Adipocyte (in vitro differentiated cells): ENCODE results near the gene AGBL4.

ENCODE experiments used
- DNase-seq: peaks from one replicate; pipeline ENCODE4 v3.0.0-alpha.2; 2015; ENCODE audit warnings: low read depth
- H3K27me3 ChIP-seq: replicated peaks from 2 replicates; pipeline ENCODE4 v1.7.0; 2013; ENCODE audit warnings: mild to moderate bottlenecking, low read length, moderate library complexity; ENCODE audit not compliant: control insufficient read depth, insufficient read depth
- H3K36me3 ChIP-seq: 2 replicates; pipeline ENCODE4 v1.7.0; 2013; ENCODE audit warnings: low read length, mild to moderate bottlenecking, moderate library complexity; ENCODE audit not compliant: control insufficient read depth, insufficient read depth, severe bottlenecking
- H3K4me1 ChIP-seq: 2 replicates; pipeline ENCODE4 v1.7.0; 2013; ENCODE audit warnings: mild to moderate bottlenecking, low read length, moderate library complexity; ENCODE audit not compliant: control insufficient read depth, insufficient read depth
- H3K4me3 ChIP-seq: 2 replicates; pipeline ENCODE4 v1.7.0; 2013; ENCODE audit warnings: mild to moderate bottlenecking, low read length, moderate library complexity
- H3K9ac ChIP-seq: 2 replicates; pipeline ENCODE4 v1.7.0; 2013; ENCODE audit warnings: mild to moderate bottlenecking, low read length, moderate library complexity
- H3K9me3 ChIP-seq: 2 replicates; pipeline ENCODE4 v1.7.0; 2013; ENCODE audit warnings: mild to moderate bottlenecking, low read length, moderate library complexity; ENCODE audit not compliant: control insufficient read depth

AGBL4 gene

DNA sequence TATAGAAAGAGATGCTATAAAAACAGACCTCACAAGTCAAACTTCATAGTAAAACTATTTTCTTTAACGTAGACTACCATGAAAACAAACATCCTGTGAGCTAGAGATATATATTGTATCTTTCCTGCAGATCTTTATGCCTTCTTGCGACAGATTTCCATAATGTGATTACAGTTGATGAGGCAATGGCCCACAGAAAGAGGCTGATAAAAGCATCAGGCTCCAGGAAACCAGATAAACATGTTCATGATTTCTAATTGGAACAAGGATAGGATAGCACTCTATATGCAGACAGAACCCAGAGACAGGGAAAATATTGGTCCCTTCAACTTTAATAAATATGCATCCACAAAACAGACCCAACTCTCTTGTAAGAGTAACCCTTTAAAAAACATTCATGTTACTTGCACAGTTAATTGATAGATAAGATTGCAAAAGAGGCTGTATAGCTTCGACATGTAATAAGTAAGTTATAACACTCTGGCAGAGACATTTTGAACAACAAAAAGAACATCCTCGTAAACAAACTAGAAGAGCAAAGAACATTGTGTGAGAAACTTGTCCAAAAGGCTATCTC lies 329.4 kb downstream of the AGBL4 start:
- no peaks in the 10 kb centered on the region for H3K4me1 ChIP-seq
- H3K9me3 ChIP-seq = no peaks in the 10 kb centered on the region
- H3K9ac ChIP-seq = no peak overlapping the region
- H3K36me3 ChIP-seq = no peaks in the 10 kb centered on the region
- no peaks in the 10 kb centered on the region for H3K27me3 ChIP-seq
- no peak overlapping the region for H3K4me3 ChIP-seq
- DNase-seq = no peak

DNA sequence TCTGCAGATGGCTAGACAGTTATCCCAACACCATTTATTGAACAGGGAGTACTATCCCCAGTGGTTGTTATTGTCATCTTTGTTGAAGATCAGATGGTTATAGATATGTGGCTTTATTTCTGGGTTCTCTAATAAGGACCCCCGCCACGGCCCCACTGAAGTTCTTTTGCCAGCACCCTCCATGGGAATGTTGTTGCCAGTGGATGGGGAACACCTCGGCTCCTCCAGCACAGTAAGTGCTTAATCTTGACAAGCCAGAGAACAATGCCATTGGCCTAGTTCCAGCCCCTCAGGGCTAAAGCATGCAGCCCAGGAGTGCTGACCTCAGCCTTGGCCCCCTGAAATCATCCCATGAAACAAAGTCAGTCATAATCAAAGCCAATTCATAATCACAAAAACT lies 337.6 kb downstream of the AGBL4 start:
- no peaks in the 10 kb centered on the region for H3K27me3 ChIP-seq
- H3K9me3 ChIP-seq = peaks cover 9% of the 10 kb centered on the region
- no peak overlapping the region for H3K9ac ChIP-seq
- no peak for DNase-seq
- no peak overlapping the region for H3K4me3 ChIP-seq
- no peaks in the 10 kb centered on the region for H3K4me1 ChIP-seq
- H3K36me3 ChIP-seq = no peaks in the 10 kb centered on the region

DNA sequence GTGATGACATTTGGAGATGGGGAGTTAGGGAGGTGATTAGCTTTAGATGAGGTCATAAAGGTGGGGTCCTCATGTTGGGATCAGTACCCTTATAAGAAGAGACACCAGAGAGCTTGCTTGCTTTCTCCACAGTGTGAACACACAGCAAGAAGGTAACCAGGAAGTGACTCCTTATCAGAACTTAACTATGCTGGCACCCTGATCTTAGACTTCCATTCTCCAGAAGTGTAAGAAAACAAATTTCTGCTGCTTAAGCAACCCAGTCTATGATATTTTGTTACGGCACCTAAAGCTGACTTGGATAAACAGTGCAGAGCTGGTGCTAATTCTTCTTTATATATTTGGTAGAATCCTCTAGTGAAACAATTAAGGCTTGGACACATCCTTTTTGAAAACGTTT lies 346.0 kb downstream of the AGBL4 start:
- H3K9me3 ChIP-seq = peaks cover 5% of the 10 kb centered on the region

DNA sequence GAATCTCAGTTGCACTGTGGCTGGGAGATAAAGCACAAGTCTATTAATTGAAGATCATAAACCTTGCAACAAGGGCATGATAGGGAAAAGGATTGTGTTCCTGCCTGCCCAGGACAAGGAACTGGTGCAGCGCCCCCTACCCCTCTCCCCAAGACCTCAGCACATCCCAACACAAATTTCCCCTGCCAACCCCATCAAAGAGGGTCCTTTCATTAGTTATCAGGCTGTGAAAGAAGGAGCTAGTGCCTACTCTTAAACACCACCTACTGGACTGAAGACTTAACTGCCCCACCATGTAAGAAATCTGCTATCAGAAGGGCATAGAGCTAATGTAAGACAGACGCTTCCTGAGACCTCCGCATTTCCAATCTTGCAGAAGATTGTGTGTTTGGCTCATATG lies 372.6 kb downstream of the AGBL4 start:
- Histone ChIP-seq H3K4me3 (no peak overlapping the region), H3K36me3 (no peaks in the 10 kb centered on the region), H3K27me3 (no peaks in the 10 kb centered on the region), H3K9ac (no peak overlapping the region), H3K9me3 (peaks cover 13% of the 10 kb centered on the region), H3K4me1 (no peaks in the 10 kb centered on the region)
- no peak for DNase-seq

More for the DNA sequence above, 346.0 kb downstream of the AGBL4 start:
- DNase-seq = no peak
- Histone ChIP-seq H3K9ac (no peak overlapping the region), H3K4me1 (no peaks in the 10 kb centered on the region), H3K36me3 (no peaks in the 10 kb centered on the region), H3K27me3 (no peaks in the 10 kb centered on the region), H3K4me3 (no peak overlapping the region)

DNA sequence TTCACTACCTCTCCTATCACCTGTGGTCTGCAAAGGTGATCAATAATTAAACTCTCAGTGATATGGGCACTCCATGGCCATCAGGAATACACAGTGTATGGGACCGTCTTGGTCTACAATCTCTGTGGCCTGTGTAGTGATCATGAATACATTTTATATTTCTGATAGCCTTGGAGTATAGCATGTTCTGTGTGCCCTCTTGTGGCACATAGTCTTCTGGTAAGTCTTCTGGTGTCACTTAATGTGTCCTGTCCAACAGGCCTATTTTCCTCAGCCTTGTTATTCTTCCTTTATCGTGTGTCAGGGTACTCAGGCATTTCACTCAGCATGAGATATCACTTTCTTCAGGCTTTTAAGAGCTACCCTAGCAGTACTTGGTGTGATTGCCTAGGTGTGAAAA lies 393.6 kb downstream of the AGBL4 start:
- no peak for DNase-seq
- H3K4me1 ChIP-seq = no peaks in the 10 kb centered on the region
- no peaks in the 10 kb centered on the region for H3K27me3 ChIP-seq
- no peaks in the 10 kb centered on the region for H3K36me3 ChIP-seq
- no peaks in the 10 kb centered on the region for H3K9me3 ChIP-seq
- H3K9ac ChIP-seq = no peak overlapping the region
- no peak overlapping the region for H3K4me3 ChIP-seq

DNA sequence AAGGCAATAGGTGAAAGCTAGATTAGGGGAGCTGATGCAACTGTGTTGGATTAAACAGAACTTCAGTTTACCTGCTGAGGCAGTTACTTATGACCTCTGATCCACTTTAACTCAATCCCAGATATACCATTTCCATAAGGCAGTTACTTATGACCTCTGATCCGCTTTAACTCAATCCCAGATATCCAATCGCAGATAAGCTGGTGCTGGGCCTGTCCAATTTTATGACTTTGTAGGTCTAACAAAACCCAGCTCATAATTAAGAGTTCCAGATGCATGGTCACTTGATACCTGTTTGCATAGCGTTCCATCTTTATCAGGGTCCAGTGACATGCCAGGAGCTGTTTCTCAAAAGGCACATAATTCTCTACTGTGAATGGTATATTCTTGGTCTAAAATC lies 396.0 kb downstream of the AGBL4 start:
- DNase-seq = no peak
- H3K27me3 ChIP-seq = no peaks in the 10 kb centered on the region
- no peak overlapping the region for H3K4me3 ChIP-seq
- no peaks in the 10 kb centered on the region for H3K4me1 ChIP-seq
- no peaks in the 10 kb centered on the region for H3K9me3 ChIP-seq
- H3K36me3 ChIP-seq = no peaks in the 10 kb centered on the region
- H3K9ac ChIP-seq = no peak overlapping the region

DNA sequence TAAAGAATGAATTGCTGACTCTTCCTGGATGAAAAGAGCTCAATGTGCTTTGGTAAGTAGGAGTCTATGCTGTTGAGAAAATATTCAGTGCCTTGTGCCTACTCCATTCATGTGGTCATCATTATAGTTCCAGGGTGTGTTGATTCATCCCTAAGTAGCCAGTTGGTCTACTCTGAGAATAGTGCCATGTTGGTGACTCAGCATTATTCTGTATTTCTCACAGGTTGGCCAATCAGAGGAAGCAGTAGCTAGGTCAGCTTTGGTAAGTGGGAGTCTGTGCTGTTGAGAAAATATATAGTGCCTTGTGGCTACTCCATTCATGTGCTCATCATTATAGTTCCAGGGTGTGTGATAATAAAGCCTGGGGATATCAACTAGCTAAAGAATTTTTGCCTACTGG lies 397.3 kb downstream of the AGBL4 start:
- DNase-seq = no peak
- Histone ChIP-seq H3K9ac (no peak overlapping the region), H3K27me3 (no peaks in the 10 kb centered on the region), H3K36me3 (no peaks in the 10 kb centered on the region), H3K4me1 (no peaks in the 10 kb centered on the region), H3K9me3 (no peaks in the 10 kb centered on the region), H3K4me3 (no peak overlapping the region)

DNA sequence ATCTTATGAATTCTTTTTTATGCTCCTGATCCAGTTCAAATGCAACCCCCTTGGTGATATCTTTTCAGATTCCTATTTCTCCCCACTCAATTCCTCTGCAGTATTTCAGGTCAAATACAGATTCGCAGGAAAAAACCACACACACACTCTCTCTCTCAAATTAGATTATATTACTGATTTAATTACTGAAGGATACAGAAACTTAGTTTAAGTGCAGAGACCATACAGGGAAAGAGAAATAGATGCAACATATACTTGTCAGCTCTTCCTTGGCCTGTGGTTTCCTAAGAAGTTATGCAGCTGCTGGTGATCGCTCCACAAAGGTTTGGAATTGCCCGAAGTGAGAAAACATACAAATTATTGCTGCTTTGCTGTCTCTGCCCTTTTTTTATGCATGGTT lies 400.9 kb downstream of the AGBL4 start:
- DNase-seq = no peak
- Histone ChIP-seq H3K9me3 (peaks cover 4% of the 10 kb centered on the region), H3K4me1 (no peaks in the 10 kb centered on the region), H3K9ac (no peak overlapping the region), H3K4me3 (no peak overlapping the region), H3K36me3 (no peaks in the 10 kb centered on the region), H3K27me3 (no peaks in the 10 kb centered on the region)

DNA sequence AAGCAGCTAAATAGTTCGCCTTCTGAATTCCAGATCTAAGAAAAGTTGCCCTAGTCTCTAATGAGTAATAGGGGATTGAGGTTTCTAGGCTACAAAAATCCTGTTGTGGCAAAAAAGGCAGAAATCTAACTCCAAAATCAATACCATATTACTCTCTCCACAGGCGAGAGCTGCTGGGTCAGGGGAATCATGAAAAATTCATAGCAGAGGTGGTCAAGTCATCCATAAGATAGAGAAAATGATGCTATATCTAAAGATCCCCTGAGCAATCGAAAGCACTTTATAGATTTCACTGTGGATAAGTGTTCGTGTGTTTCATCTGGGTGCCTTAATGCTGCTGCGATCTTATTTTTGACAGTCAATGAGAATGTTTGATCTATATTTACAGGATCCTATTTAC lies 417.7 kb downstream of the AGBL4 start:
- H3K9me3 ChIP-seq = peaks cover 3% of the 10 kb centered on the region
- DNase-seq = no peak
- no peaks in the 10 kb centered on the region for H3K4me1 ChIP-seq
- H3K9ac ChIP-seq = no peak overlapping the region
- no peaks in the 10 kb centered on the region for H3K27me3 ChIP-seq
- no peaks in the 10 kb centered on the region for H3K36me3 ChIP-seq
- H3K4me3 ChIP-seq = no peak overlapping the region

DNA sequence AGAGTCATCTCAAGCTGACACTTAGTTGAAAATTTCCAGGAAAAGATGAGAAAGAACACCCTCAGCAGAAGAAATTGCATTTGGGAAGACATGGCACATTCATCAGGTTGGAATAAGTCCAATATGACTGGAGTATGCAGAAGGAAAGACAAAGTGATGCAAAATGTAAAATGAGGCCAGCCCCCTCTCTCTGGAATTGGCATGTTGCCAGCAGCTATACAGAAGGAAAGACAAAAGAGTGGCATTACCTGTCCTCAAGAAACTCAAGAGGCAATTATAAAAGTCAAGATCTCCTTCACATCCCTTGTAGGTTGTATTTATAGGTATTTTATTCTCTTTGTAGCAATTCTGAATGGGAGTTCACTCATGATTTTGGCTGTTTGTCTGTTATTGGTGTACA lies 426.3 kb downstream of the AGBL4 start:
- Histone ChIP-seq H3K27me3 (no peaks in the 10 kb centered on the region), H3K36me3 (no peaks in the 10 kb centered on the region), H3K9me3 (no peaks in the 10 kb centered on the region), H3K4me3 (no peak overlapping the region), H3K9ac (no peak overlapping the region), H3K4me1 (no peaks in the 10 kb centered on the region)
- DNase-seq = no peak

DNA sequence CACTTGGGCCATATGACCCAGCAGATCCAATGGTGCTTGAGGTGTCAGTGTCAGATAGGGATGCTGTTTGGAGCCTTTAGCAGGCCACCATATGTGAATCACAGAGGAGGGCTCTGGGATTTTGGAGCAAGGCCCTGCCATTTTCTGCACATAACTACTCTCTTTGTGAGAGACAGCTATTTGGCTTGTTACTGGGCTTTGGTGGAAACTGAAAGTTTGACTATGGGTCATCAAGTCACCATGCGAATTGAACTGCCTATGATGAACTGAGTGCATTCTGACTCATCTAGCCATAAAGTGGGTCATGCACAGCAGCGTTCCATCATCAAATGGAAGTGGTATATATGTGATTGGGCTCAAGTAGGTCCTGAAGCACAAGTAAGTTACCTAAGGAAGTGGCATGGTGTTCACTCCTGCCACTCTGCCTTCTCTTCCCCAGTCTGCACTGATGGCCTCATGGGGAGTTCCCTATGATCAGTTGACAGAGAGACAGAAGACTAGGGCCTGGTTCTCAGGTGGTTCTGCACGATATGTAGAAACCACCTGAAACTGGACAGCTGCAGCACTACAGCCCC lies 447.3 kb downstream of the AGBL4 start:
- H3K4me3 ChIP-seq = no peak overlapping the region
- H3K27me3 ChIP-seq = no peaks in the 10 kb centered on the region
- no peaks in the 10 kb centered on the region for H3K4me1 ChIP-seq
- H3K9ac ChIP-seq = no peak overlapping the region
- peaks cover 9% of the 10 kb centered on the region for H3K9me3 ChIP-seq
- no peaks in the 10 kb centered on the region for H3K36me3 ChIP-seq
- DNase-seq = no peak

DNA sequence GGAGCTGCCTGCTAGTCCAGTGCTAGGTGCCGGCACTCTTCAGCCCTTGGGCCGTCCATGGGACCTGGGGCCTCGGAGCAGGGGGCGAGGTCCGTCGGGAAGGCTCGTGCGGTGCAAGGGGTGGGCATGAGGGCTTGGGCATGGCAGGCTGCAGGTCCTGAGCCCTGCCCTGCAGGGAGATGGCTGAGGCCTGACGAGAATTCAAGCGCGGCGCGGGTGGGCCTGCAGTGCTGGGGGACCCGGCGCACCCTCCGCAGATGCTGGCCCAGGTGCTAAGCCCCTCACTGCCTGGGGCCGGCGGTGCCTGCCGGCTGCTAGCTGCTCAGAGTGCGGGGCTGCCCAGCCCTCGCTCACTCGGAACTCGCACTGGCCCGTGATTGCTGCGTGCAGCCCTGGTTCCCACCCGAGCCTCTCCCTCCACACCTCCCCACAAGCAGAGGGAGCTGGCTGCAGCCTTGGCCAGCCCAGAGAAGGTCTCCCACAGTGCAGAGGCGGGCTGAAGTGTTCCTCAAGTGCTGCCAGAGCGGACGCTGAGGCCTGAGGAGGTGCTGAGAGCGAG lies 467.0 kb downstream of the AGBL4 start:
- no peak overlapping the region for H3K9ac ChIP-seq
- DNase-seq = no peak
- H3K27me3 ChIP-seq = no peaks in the 10 kb centered on the region
- H3K36me3 ChIP-seq = no peaks in the 10 kb centered on the region
- H3K9me3 ChIP-seq = no peaks in the 10 kb centered on the region
- no peak overlapping the region for H3K4me3 ChIP-seq
- no peaks in the 10 kb centered on the region for H3K4me1 ChIP-seq
